ENCODE results near the gene TRANK1.

Gene TRANK1

DNA sequence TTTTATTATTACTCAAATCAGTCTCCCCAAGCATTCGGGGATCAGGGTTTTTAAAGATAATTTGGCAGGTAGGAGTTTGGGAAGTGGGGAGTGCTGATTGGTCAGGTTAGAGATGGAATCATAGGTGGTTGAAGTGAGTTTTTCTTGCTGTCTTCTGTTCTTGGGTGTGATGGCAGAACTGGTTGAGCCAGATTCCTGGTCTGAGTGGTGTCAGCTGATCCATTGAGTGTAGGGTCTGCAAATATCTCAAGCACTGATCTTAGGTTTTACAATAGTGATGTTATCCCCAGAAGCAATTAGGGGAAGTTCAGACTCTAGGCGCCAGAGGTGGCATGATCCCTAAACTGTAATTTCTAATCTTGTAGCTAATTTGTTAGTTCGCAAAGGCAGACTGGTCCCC, 20.6 kb upstream of the TRANK1 start:
- no peak for TF ChIP-seq POLR2AphosphoS5 (IDR thresholded peaks at IDR 0.05; ENCODE audit: low read depth, low read length)
- TF ChIP-seq TAF1 (IDR thresholded peaks at IDR 0.05; ENCODE audit: borderline replicate concordance, insufficient read depth, low read length), result no peak
- TF ChIP-seq, protein P1, sequence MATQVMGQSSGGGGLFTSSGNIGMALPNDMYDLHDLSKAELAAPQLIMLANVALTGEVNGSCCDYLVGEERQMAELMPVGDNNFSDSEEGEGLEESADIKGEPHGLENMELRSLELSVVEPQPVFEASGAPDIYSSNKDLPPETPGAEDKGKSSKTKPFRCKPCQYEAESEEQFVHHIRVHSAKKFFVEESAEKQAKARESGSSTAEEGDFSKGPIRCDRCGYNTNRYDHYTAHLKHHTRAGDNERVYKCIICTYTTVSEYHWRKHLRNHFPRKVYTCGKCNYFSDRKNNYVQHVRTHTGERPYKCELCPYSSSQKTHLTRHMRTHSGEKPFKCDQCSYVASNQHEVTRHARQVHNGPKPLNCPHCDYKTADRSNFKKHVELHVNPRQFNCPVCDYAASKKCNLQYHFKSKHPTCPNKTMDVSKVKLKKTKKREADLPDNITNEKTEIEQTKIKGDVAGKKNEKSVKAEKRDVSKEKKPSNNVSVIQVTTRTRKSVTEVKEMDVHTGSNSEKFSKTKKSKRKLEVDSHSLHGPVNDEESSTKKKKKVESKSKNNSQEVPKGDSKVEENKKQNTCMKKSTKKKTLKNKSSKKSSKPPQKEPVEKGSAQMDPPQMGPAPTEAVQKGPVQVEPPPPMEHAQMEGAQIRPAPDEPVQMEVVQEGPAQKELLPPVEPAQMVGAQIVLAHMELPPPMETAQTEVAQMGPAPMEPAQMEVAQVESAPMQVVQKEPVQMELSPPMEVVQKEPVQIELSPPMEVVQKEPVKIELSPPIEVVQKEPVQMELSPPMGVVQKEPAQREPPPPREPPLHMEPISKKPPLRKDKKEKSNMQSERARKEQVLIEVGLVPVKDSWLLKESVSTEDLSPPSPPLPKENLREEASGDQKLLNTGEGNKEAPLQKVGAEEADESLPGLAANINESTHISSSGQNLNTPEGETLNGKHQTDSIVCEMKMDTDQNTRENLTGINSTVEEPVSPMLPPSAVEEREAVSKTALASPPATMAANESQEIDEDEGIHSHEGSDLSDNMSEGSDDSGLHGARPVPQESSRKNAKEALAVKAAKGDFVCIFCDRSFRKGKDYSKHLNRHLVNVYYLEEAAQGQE (IDR thresholded peaks at IDR 0.05; ENCODE audit: insufficient read depth in 1 of 2, low read depth in 2 of 2, low read length in 2 of 2), result no peak
- no peak for TF ChIP-seq FOXP2 (optimal IDR thresholded peaks at IDR 0.05; ENCODE audit: borderline replicate concordance, extremely low read depth, extremely low read length, insufficient read depth)
- no peak for TF ChIP-seq SIN3A (IDR thresholded peaks at IDR 0.05; ENCODE audit: borderline replicate concordance, insufficient read depth, low read length)

DNA sequence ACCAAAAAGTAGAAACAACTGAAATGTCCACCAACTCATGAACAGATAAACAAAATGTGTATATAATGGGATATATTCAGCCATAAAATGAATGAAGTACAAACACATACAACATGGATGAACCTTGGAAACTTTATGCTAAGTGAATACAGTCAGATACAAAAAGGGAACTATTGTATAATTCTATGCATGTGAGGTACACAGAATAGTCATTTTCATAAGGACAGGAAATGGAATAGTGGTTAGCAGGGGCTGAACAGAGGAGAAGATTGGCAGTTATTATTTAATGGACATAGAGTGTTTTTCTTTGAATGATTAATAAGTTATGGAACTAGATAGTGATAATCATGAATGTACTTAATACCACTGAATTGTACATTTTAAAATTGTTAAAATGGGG, 20.0 kb upstream of the TRANK1 start:
- no peak for TF ChIP-seq TAF1 (IDR thresholded peaks at IDR 0.05; ENCODE audit: borderline replicate concordance, insufficient read depth, low read length)
- no peak for TF ChIP-seq POLR2AphosphoS5 (IDR thresholded peaks at IDR 0.05; ENCODE audit: low read depth, low read length)
- no peak for TF ChIP-seq SIN3A (IDR thresholded peaks at IDR 0.05; ENCODE audit: borderline replicate concordance, insufficient read depth, low read length)
- TF ChIP-seq, protein P1 (IDR thresholded peaks at IDR 0.05; ENCODE audit: insufficient read depth in 1 of 2, low read depth in 2 of 2, low read length in 2 of 2), result no peak
- TF ChIP-seq FOXP2 (optimal IDR thresholded peaks at IDR 0.05; ENCODE audit: borderline replicate concordance, extremely low read depth, extremely low read length, insufficient read depth), result no peak

DNA sequence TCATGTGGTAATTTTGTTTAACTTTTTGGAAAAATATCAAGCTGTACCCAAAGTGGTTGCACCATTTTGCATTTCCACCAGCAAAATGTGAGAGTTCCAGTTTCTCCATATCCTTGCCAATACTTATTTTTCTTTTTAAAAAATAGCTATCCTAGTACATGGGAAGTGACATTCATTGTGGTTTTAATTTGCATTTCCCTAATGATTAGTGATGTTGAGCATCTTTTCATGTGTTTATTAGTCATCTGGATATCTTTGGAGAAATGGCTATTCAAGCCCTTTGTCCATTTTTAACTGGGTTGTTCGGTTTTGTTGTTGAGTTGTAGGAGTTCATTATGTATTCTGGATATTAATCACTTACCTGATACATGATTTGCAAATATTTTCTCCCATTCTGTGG, 19.5 kb upstream of the TRANK1 start:
- TF ChIP-seq SIN3A (IDR thresholded peaks at IDR 0.05; ENCODE audit: borderline replicate concordance, insufficient read depth, low read length) (no peak), FOXP2 (optimal IDR thresholded peaks at IDR 0.05; ENCODE audit: borderline replicate concordance, extremely low read depth, extremely low read length, insufficient read depth) (no peak), TAF1 (IDR thresholded peaks at IDR 0.05; ENCODE audit: borderline replicate concordance, insufficient read depth, low read length) (no peak), POLR2AphosphoS5 (IDR thresholded peaks at IDR 0.05; ENCODE audit: low read depth, low read length) (no peak)
- TF ChIP-seq, protein P1 (IDR thresholded peaks at IDR 0.05; ENCODE audit: insufficient read depth in 1 of 2, low read depth in 2 of 2, low read length in 2 of 2), result no peak

DNA sequence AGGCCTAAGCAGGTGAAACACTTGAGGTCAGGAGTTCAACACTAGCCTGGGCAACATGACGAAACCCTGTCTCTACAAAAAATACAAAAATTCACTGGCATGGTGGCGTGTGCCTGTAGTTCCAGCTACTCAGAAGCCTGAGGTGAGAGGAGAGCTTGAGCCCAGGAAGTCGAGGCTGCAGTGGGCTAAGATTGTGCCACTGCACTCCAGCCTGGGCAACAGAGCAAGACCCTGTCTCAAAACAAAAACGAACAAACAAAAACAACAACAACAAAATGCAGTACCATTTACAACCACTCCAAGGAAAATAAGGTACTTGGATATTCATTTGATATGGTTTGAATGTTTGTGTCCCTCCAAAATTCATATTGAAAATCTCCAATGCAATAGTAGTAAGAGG, 15.6 kb upstream of the TRANK1 start:
- TF ChIP-seq SIN3A (IDR thresholded peaks at IDR 0.05; ENCODE audit: borderline replicate concordance, insufficient read depth, low read length) (no peak), POLR2AphosphoS5 (IDR thresholded peaks at IDR 0.05; ENCODE audit: low read depth, low read length) (no peak), TAF1 (IDR thresholded peaks at IDR 0.05; ENCODE audit: borderline replicate concordance, insufficient read depth, low read length) (no peak), FOXP2 (optimal IDR thresholded peaks at IDR 0.05; ENCODE audit: borderline replicate concordance, extremely low read depth, extremely low read length, insufficient read depth) (no peak)
- TF ChIP-seq, protein P1 (IDR thresholded peaks at IDR 0.05; ENCODE audit: insufficient read depth in 1 of 2, low read depth in 2 of 2, low read length in 2 of 2), result no peak

DNA sequence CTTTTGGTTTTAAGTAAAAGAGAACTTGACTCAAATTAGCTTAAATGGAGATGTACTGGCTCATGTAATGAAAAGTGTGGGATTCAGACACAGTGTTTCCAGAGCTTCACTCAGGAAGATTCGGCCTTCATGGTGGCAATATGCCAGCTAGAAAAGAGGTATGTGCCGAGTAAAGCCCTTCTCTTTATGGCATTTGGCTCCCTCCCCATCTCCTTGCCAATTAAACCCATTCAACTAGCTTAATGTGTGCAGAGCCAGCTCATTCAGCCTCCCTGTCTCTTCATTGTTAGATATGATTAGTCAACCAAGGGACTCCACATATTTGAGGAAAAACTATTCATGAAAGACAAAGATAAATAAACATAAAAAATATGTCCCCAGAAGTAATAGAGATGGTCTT, 15.0 kb upstream of the TRANK1 start:
- TF ChIP-seq, protein P1 (IDR thresholded peaks at IDR 0.05; ENCODE audit: insufficient read depth in 1 of 2, low read depth in 2 of 2, low read length in 2 of 2), result no peak
- TF ChIP-seq TAF1 (IDR thresholded peaks at IDR 0.05; ENCODE audit: borderline replicate concordance, insufficient read depth, low read length) (no peak), FOXP2 (optimal IDR thresholded peaks at IDR 0.05; ENCODE audit: borderline replicate concordance, extremely low read depth, extremely low read length, insufficient read depth) (no peak)

Measured in PFSK-1 (cell line).